Activated T-helper 1 cell treated with anti-CD3 and anti-CD28 coated beads, Interleukin-12 subunit alpha, Interleukin-12 subunit beta, Interleukin-2, Interleukin-4 antibody, amounts not matched to agents 30 ng/mL and 10 ng/mL and 1 ng/mL, durations not matched to agents 14 hours and 24 hours and 36 hours (primary cell): ENCODE measurements around the gene TAF13. TPM values are rescaled to one million over a fixed set of nuclear protein-coding genes. Genes with fewer than 3 reads are reported as not detected.
"Not testable (repeated sequence)": the region's sequence is repeated elsewhere in the genome, so short reads cannot be mapped to it uniquely, and the experiment has no call there.

ENCODE experiments used
- DNase-seq: peaks from one replicate; pipeline ENCODE4 v3.0.0; 2021; ENCODE audit warnings: low spot score
- H3K27ac Mint-ChIP-seq: one replicate; pipeline ENCODE4 v1.8.0; 2021; ENCODE audit warnings: mild to moderate bottlenecking, mixed read lengths
- H3K27me3 Mint-ChIP-seq: one replicate; pipeline ENCODE4 v1.8.0; 2022; ENCODE audit warnings: mild to moderate bottlenecking, moderate library complexity, mixed read lengths; ENCODE audit not compliant: insufficient read depth
- H3K36me3 Mint-ChIP-seq: one replicate; pipeline ENCODE4 v1.8.0; 2021; ENCODE audit warnings: low read depth, mixed read lengths
- H3K4me1 Mint-ChIP-seq: one replicate; pipeline ENCODE4 v1.8.0; 2021; ENCODE audit warnings: low read depth, mixed read lengths
- H3K4me3 Mint-ChIP-seq: one replicate; pipeline ENCODE4 v1.8.0; 2021; ENCODE audit warnings: mild to moderate bottlenecking, moderate library complexity, mixed read lengths
- H3K9me3 Mint-ChIP-seq: one replicate; pipeline ENCODE4 v1.8.0; 2021; ENCODE audit warnings: mixed read lengths
- intact Hi-C: fragments of 100-400 bp; cut with micrococcal nuclease; formaldehyde crosslinking; loops from one replicate; pipeline ENCODE4 v1.15.1; 2024
- total RNA-seq: library from RNA; stranded (reverse); gene quantifications from 2 replicates; pipeline ENCODE4 v1.2.3, GENCODE V29; 2022

TAF13 gene
- total RNA-seq, 1 donor from 2014 or later: 28.8 TPM

- no peak overlapping the region for H3K27ac Mint-ChIP-seq
- peaks cover 1% of the 10 kb centered on the region for H3K36me3 Mint-ChIP-seq
- DNase-seq: no peak
- no peaks in the 10 kb centered on the region for H3K9me3 Mint-ChIP-seq
- H3K4me3 Mint-ChIP-seq: no peak overlapping the region
- no peaks in the 10 kb centered on the region for H3K27me3 Mint-ChIP-seq
- H3K4me1 Mint-ChIP-seq: peaks cover 6% of the 10 kb centered on the region
- intact Hi-C loops: no loop called here
Observed at GRCh38 chr1:109027841-109028240, 48.0 kb downstream of the TAF13 start.

GRCh38 chr1:109025694-109026093, 50.1 kb downstream of the TAF13 start:
- DNase-seq: no peak
- Mint-ChIP-seq H3K4me1 (peaks cover 6% of the 10 kb centered on the region), H3K27ac (no peak overlapping the region), H3K27me3 (no peaks in the 10 kb centered on the region), H3K4me3 (no peak overlapping the region), H3K36me3 (peaks cover 1% of the 10 kb centered on the region), H3K9me3 (no peaks in the 10 kb centered on the region)
- intact Hi-C loops: no loop called here

GRCh38 chr1:109024646-109025045, 51.2 kb downstream of the TAF13 start:
- H3K36me3 Mint-ChIP-seq: no peaks in the 10 kb centered on the region
- H3K27ac Mint-ChIP-seq: no peak overlapping the region
- no peaks in the 10 kb centered on the region for H3K27me3 Mint-ChIP-seq
- H3K4me3 Mint-ChIP-seq: no peak overlapping the region
- intact Hi-C loops: no loop called here
- no peaks in the 10 kb centered on the region for H3K9me3 Mint-ChIP-seq
- no peak for DNase-seq
- peaks cover 6% of the 10 kb centered on the region for H3K4me1 Mint-ChIP-seq

- H3K4me3 Mint-ChIP-seq: no peak overlapping the region
- intact Hi-C loops: no loop called here
- H3K27ac Mint-ChIP-seq: no peak overlapping the region
- H3K36me3 Mint-ChIP-seq: peaks cover 6% of the 10 kb centered on the region
- H3K9me3 Mint-ChIP-seq: no peaks in the 10 kb centered on the region
- H3K27me3 Mint-ChIP-seq: no peaks in the 10 kb centered on the region
- H3K4me1 Mint-ChIP-seq: peaks cover 6% of the 10 kb centered on the region
- no peak for DNase-seq
Observed at GRCh38 chr1:109020693-109021257, 55.0 kb downstream of the TAF13 start.

GRCh38 chr1:109017719-109018118, 58.1 kb downstream of the TAF13 start:
- H3K27ac Mint-ChIP-seq, H3K4me3 Mint-ChIP-seq, DNase-seq, intact Hi-C loops, H3K4me1 Mint-ChIP-seq, H3K27me3 Mint-ChIP-seq, H3K9me3 Mint-ChIP-seq, H3K36me3 Mint-ChIP-seq: not testable (repeated sequence)

- no peak overlapping the region for H3K27ac Mint-ChIP-seq
- H3K4me3 Mint-ChIP-seq: no peak overlapping the region
- intact Hi-C loops: no loop called here
- peaks cover 8% of the 10 kb centered on the region for H3K36me3 Mint-ChIP-seq
- no peak for DNase-seq
- H3K27me3 Mint-ChIP-seq: no peaks in the 10 kb centered on the region
- H3K9me3 Mint-ChIP-seq: no peaks in the 10 kb centered on the region
- H3K4me1 Mint-ChIP-seq: no peaks in the 10 kb centered on the region
Observed at GRCh38 chr1:109017134-109017533, 58.7 kb downstream of the TAF13 start.

Other genes with a start within 250 kb of the TAF13 start
- not detected in 2 replicates for gene AKNAD1, start 218.9 kb downstream of the TAF13 start, total RNA-seq
- gene GPSM2, start 199.0 kb downstream of the TAF13 start, total RNA-seq: 8.4 and 9.5 TPM in 2 replicates
- 23.1 and 23.4 TPM in 2 replicates for gene CLCC1, start 112.5 kb downstream of the TAF13 start, total RNA-seq
- 11.5 and 14.4 TPM in 2 replicates for gene WDR47, start 33.9 kb downstream of the TAF13 start, total RNA-seq
- gene TMEM167B, start 14.8 kb upstream of the TAF13 start, total RNA-seq: 26.2 and 27.6 TPM in 2 replicates
- 32.7 and 38.5 TPM in 2 replicates for gene ELAPOR1, start 38.1 kb upstream of the TAF13 start, total RNA-seq
- 147 and 154 TPM in 2 replicates for gene SARS1, start 137.9 kb upstream of the TAF13 start, total RNA-seq
- gene CELSR2, start 173.5 kb upstream of the TAF13 start, total RNA-seq: 4.1 and 4.9 TPM in 2 replicates
- gene PSRC1, start 207.1 kb upstream of the TAF13 start, total RNA-seq: 3.6 and 5.5 TPM in 2 replicates
- not detected in 2 replicates for gene MYBPHL, start 231.0 kb upstream of the TAF13 start, total RNA-seq